T-helper 2 cell treated with Interferon-gamma antibody and Interleukin-4, amounts not matched to agents 100 ng/mL and 5 ng/mL, for 36 hours (primary cell): ENCODE measurements around the gene HMCN2. TPM values are rescaled to one million over a fixed set of nuclear protein-coding genes. Genes with fewer than 3 reads are reported as not detected.

Source experiments
- intact Hi-C: fragments of 100-400 bp; cut with micrococcal nuclease; formaldehyde crosslinking; loops from one replicate; pipeline ENCODE4 v1.15.1; 2023
- total RNA-seq: library from RNA; stranded (reverse); gene quantifications from 2 replicates; pipeline ENCODE4 v1.2.3, GENCODE V29; 2022

HMCN2 gene
- total RNA-seq, 1 donor from 2014 or later = not detected

- intact Hi-C loops = no loop called here
Observed at GRCh38 chr9:130288393-130288792, 22.8 kb downstream of the HMCN2 start.

- intact Hi-C loops = no loop called here
Observed at GRCh38 chr9:130288926-130289690, 23.5 kb downstream of the HMCN2 start.

DNA sequence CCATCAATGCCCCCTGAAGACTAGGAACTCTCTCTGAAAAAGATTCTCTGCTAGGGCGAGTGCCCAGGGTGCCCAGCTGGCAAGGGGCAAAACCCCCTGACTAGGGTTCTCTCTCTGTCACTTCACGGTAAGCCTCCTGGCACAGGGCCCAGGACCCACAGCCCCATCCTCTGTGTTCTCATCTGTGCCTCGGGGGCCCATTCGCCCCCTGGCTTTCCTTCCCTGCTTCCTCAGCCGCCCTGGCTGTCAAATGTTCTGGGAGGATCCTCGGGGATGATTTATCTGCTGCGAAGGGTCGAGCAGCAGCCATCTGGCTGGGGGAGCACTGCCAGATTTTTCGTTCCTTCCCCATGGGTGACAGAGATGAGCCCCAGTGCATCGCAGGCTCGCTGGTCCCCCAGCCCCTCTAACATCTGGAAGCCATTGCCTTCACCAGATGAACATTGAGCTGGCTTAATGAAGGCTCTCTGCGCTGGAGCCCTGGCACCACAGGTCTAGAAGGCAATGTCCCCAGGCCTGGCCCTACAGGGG lies 24.2 kb downstream of the HMCN2 start:
- intact Hi-C loops = no loop called here

DNA sequence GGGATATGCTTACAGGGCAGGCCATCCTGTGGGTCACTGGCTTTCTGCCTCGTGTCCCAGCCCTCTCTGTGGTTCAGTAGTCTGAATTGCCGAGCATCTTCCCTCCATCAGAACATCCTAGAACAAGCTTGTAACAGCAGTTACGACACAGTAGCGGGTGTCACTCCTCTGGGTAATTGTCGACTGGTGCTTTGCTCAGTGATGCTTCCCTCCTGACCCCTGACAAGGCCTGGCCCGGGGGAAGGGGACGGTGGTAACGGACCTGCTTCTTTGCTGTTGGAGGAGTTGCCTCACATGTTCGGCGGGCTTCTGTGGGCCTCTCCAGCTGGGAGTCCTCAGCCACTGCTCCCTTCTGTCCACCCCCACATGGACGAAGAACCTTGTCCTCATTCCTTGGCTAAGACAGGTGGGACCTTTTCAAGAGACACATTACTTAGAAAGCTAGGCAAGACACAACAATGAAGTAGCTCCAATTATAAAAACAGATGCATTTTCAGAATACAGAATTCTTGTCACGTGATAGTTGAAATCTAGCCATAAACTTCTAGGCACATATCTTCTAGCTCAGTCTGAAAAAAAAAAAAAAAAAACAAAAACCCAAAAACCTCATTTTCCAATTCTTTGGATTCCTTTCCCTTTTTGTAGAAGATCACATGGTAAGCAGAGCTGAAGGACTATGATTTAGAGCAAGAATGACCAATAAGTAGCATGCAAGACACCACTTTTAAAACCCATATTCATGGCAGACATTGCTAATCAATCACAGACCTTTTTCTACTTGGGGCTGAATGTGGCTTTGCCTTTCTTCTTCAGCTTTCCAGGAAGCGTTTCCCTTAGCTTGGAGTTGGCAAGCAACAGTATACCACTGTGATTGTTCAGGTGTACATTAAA lies 25.0 kb downstream of the HMCN2 start:
- intact Hi-C loops = no loop called here

DNA sequence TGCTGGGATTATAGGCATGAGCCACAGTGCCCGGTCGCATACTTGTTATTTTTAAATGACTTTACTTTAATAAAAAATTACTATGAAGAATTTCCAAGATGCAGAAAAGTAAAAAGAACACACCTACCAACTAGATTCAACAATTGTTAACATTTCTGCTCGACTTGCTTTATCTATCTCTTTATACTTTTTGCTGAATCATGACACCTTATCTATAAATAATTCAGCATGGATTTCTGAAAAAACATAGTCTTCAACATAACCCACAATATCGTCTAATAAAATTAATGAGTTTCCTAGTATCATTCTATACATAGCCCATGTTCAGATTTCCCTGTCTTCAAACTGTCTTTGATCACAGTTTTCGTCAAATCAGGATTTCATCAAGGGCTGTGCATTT lies 25.9 kb downstream of the HMCN2 start:
- intact Hi-C loops = no loop called here

DNA sequence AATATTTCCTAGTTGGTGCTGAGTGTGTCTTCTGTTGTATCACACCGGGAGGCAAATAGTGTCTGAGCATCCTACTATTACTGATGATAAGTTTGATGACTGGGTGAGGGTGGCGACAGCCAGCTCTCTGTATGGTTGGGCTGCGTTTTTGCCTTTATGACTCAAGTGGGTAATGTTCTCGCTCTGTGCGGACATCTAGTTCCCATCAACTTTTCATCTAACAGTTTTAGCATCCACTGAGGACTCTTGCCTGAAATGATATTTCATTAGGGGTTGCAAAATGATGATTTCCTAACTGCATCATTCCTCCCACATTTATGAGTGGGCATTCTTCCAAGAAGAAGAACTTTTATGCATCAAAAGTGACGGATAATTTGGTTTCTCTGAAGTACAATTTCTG lies 26.5 kb downstream of the HMCN2 start:
- intact Hi-C loops = no loop called here

DNA sequence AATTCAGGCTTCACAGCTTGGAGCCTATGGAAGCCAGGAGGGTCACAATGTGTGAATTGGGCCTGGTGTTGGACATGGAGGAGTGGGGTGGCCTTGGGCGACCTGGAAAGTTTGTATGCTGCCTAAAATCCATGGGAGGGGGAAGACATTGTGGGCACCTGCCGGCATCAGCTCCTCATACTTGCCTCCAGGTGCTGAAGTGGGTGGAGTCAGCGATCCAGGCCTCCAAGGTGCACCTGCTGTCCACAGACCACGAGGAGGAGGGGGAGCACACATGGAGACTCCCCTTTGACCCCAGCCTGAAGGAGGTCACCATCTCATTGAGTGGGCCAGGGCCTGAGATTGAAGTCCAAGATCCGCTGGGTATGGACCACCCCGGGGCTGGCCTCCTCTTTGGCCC lies 29.1 kb downstream of the HMCN2 start:
- intact Hi-C loops = no loop called here

- intact Hi-C loops = no loop called here
Observed at GRCh38 chr9:130295431-130295830, 29.9 kb downstream of the HMCN2 start.

DNA sequence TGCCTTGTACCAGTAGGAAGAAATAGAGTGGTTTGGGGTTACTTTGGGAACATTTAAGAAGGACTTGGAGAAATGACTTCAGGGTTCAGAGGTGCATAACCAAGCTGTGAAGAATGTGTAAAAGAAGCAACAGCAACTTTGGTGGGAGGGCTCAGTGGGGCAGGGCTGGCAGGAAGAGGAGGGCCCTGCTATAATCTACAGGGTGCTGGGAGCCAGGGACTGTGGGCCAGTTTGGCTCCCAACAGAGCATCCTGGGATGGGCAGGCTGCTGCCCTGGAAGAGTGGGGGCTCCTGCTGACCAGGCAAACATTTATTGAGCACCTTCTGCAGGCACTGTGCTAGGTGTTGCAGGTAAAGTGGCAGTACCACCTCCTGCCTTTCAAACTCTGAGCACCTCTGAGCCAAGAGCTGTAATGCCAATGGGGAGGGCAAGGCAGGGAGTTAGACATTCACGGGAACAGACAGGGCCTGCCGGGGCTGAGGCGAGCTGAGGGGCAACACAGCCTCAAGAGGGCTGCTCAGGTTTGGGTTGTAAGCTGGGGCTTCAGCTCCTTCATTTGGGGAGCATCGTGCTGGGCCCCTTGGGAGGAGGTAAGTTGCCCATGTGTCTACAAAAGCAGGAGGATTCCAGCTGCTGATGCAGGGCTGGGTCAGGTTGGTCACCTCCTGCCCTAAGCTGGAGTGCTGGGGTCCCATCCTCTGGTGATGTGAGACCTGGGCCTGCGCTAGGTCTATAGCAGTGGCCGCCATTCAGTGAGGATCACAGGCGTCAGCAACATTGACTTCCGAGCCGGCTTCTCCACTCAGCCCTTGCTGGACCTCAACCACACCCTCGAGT lies 30.6 kb downstream of the HMCN2 start:
- intact Hi-C loops = no loop called here

- intact Hi-C loops = no loop called here
Observed at GRCh38 chr9:130296783-130297055, 31.2 kb downstream of the HMCN2 start.

GRCh38 chr9:130297371-130297770 lies 31.8 kb downstream of the HMCN2 start:
- intact Hi-C loops = no loop called here

DNA sequence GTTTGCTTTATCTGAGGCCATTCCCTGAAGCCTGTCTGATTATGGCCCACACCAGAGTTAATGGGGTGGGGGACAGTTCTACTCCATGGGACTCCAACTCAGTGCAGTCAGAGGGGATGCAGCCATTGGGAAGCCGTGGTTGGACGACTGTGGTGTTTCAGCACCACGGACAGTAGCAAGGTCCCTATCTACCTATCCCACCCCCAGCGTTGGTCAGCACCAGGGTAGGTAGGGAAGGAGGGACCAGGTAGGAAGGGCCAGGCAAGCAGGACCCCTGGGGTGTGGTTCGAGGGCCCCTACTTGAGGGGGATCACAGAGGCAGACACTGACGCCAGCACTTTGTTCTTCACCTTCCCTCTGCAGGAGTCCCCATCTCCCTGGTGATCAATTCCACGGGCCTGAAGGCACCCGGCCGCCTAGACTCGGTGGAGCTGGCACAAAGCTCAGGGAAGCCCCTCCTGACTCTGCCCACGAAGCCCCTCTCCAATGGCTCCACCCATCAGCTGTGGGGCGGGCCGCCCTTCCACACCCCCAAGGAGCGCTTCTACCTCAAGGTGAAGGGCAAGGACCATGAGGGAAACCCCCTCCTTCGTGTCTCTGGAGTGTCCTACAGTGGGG lies 33.2 kb downstream of the HMCN2 start:
- intact Hi-C loops = no loop called here

DNA sequence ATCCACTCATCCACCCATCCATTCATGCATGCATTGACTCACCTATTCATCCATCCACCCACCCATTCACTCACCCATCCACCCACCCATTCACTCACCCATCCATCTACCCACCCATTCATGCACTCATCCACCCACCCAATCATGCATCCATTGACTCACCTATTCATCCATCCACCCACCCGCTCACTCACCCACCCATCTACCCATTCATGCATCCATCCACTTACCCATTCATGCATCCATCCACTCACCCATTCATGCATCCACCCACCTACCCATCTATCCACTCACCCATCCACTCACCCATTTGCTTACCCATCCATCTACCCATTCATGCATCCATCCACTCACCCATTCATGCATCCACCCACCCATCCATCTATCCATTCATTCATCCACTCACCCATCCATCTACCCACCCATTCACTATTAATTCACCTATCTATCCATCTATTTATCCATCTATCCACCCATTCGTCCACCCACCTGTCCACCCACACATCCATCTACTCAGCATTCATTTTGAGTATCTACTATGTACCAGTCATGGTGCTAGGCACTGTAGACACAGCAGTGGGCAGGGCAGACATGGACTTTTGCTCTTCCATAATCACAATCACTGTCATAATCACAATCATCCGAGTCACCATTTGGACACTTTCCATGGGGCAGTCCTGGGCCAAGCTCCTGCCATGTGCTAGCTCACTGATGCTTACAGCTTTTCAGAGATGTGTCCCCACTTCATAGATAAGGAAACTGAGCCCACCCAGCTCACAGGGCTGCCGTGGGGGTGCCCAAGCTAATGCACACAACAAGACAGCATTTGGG lies 34.4 kb downstream of the HMCN2 start:
- intact Hi-C loops = no loop called here

- intact Hi-C loops = no loop called here
Observed at GRCh38 chr9:130300739-130301138, 35.2 kb downstream of the HMCN2 start.

DNA sequence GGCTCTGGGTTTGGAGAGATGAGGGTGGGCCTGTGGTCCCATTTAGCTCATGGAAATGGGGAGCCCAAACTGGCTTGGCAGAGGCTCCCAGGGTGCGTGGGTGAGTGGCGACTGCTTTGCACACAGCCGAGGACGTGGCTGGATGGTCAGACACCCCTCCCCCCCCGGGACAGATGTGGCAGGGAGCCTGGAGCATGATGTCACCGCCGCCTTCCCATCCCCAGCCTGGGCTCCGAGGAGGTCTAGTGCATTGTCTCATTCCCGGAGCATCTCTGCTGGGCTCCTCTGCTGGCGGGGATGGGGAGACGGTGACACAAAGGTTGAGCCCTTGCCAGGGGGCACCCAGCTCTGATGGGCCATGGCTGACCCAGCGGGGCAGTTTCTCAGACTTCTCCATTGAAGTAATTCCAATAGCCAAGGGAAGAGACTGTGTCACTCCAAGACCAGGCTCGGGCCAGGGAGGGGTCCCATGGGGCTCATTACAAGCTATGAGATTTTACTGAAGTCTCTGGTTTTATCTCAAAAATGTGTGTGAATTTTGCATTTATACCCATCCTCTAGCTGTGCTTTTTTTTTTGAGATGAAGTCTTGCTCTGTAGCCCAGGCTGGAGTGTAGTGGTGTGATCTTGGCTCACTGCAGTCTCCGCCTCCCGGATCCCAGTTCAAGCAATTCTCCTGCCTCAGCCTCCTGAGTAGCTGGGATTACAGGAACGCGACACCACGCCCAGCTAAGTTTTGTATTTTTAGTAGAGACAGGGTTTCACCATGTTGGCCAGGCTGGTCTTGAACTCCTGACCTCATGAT lies 36.1 kb downstream of the HMCN2 start:
- intact Hi-C loops = no loop called here

- intact Hi-C loops = no loop called here
Observed at GRCh38 chr9:130302785-130303612, 37.4 kb downstream of the HMCN2 start.

- intact Hi-C loops = no loop called here
Observed at GRCh38 chr9:130303613-130304055, 38.1 kb downstream of the HMCN2 start.

GRCh38 chr9:130304116-130304515 lies 38.6 kb downstream of the HMCN2 start:
- intact Hi-C loops = no loop called here

- intact Hi-C loops = no loop called here
Observed at GRCh38 chr9:130304643-130305042, 39.1 kb downstream of the HMCN2 start.
